Naive thymus-derived CD4-positive, alpha-beta T cell (primary cell): ENCODE measurements around the gene CA12. TPM values are rescaled to one million over a fixed set of nuclear protein-coding genes. Genes with fewer than 3 reads are reported as not detected.

ENCODE experiments used
- ATAC-seq: fragments of 150-1000 bp; cut with Tn5 transposase; 2 replicates; pipeline ENCODE4 v1.10.0; 2021; ENCODE audit warnings: mild to moderate bottlenecking, moderate library complexity
- CTCF ChIA-PET: fragments of 350-600 bp; sonication (Branson Sonifier 250); formaldehyde crosslinking; loops from one replicate; lab custom pipeline; 2021; ENCODE audit warnings: antibody characterized with exemption; lab: Charles Lee
- POLR2A ChIA-PET: fragments of 350-600 bp; sonication (Branson Sonifier 250); formaldehyde crosslinking; loops from one replicate; lab custom pipeline; 2021; ENCODE audit warnings: antibody characterized with exemption, inconsistent platforms; lab: Charles Lee
- DNase-seq, 9 donors: peaks; one replicate each; pipeline versions ENCODE4 v3.0.0 to v3.0.0-alpha.2; 2020 to 2022; ENCODE audit warnings: mixed read lengths in 1 of 9
- H3K27ac ChIP-seq: one replicate; pipeline ENCODE4 v1.7.0; 2013; ENCODE audit warnings: mild to moderate bottlenecking, low read depth, low read length, moderate library complexity
- H3K27me3 ChIP-seq, 2 donors: one replicate each; pipeline ENCODE4 v1.7.0; 2013; ENCODE audit warnings: low read length in 2 of 2, mild to moderate bottlenecking in 2 of 2, moderate library complexity in 2 of 2; ENCODE audit not compliant: control insufficient read depth in 2 of 2, insufficient read depth in 2 of 2
- H3K36me3 ChIP-seq, 3 experiments: 1 replicate in 2 of 3; 2 replicates in 1 of 3; pipeline ENCODE4 v1.7.0; 2013; ENCODE audit warnings: low read length in 3 of 3, mild to moderate bottlenecking in 3 of 3, moderate library complexity in 1 of 3; ENCODE audit not compliant: insufficient read depth in 3 of 3, control insufficient read depth in 2 of 3
- H3K4me1 ChIP-seq, 2 donors: one replicate each; pipeline ENCODE4 v1.7.0; 2013; ENCODE audit warnings: low read length in 2 of 2, mild to moderate bottlenecking in 2 of 2, moderate library complexity in 1 of 2; ENCODE audit not compliant: control insufficient read depth in 2 of 2, insufficient read depth in 2 of 2
- H3K4me3 ChIP-seq: 2 replicates; pipeline ENCODE4 v1.7.0; 2013; ENCODE audit warnings: mild to moderate bottlenecking, low read length
- H3K9me3 ChIP-seq, 3 experiments: 1 replicate in 2 of 3; 2 replicates in 1 of 3; pipeline ENCODE4 v1.7.0; 2013; ENCODE audit warnings: low read length in 3 of 3; ENCODE audit not compliant: control insufficient read depth in 2 of 3
- H3K27ac Mint-ChIP-seq, 9 donors: one replicate each; pipeline ENCODE4 v1.8.0; 2020 to 2022; ENCODE audit warnings: mixed read lengths in 9 of 9, mild to moderate bottlenecking in 8 of 9, moderate library complexity in 5 of 9, inconsistent platforms in 2 of 9
- H3K27me3 Mint-ChIP-seq, 5 donors: one replicate each; pipeline ENCODE4 v1.8.0; 2021 to 2022; ENCODE audit warnings: mixed read lengths in 5 of 5, mild to moderate bottlenecking in 1 of 5
- H3K36me3 Mint-ChIP-seq, 5 donors: one replicate each; pipeline ENCODE4 v1.8.0; 2020 to 2022; ENCODE audit warnings: mixed read lengths in 5 of 5, mild to moderate bottlenecking in 3 of 5, inconsistent platforms in 1 of 5
- H3K4me1 Mint-ChIP-seq, 7 donors: one replicate each; pipeline ENCODE4 v1.8.0; 2020 to 2022; ENCODE audit warnings: mixed read lengths in 7 of 7, mild to moderate bottlenecking in 3 of 7, inconsistent platforms in 1 of 7
- H3K4me3 Mint-ChIP-seq, 10 donors: one replicate each; pipeline ENCODE4 v1.8.0; 2020 to 2022; ENCODE audit warnings: mild to moderate bottlenecking in 10 of 10, mixed read lengths in 10 of 10, moderate library complexity in 6 of 10, inconsistent platforms in 2 of 10
- H3K9me3 Mint-ChIP-seq, 11 donors: one replicate each; pipeline ENCODE4 v1.8.0; 2020 to 2022; ENCODE audit warnings: mixed read lengths in 11 of 11, mild to moderate bottlenecking in 4 of 11, inconsistent platforms in 1 of 11, moderate library complexity in 1 of 11
- intact Hi-C, 2 donors: fragments of 100-400 bp; cut with micrococcal nuclease; formaldehyde crosslinking; loops; one replicate each; pipeline ENCODE4 v1.15.1; 2023
- polyA plus RNA-seq, 2 donors: library from polyadenylated mRNA; unstranded; fragments of 300-500 nt; fragmentation: Illumina TruSeq; gene quantifications; one replicate each; pipeline ENCODE4 v1.2.3, GENCODE V29; 2021
- total RNA-seq, 6 experiments: library from RNA in 5 of 6; stranded (reverse) in 5 of 6; gene quantifications; 1 replicate in 5 of 6; 2 replicates in 1 of 6; pipeline ENCODE4 v1.2.3 and lab custom pipeline; 2021 to 2026

Gene CA12
- total and polyA plus RNA-seq, 7 experiments from 2014 or later = 0.02 TPM; not detected in 6

- Mint-ChIP-seq H3K27ac (no peak overlapping the region), H3K9me3 (peaks cover 0 to 1% (median 0%) of the 10 kb centered on the region in 11 donors), H3K27me3 (peaks cover 0 to 10% (median 6%) of the 10 kb centered on the region in 5 donors), H3K4me1 (peaks cover 0 to 7% (median 0%) of the 10 kb centered on the region in 7 donors), H3K4me3 (no peak overlapping the region), H3K36me3 (no peaks in the 10 kb centered on the region)
- ChIA-PET CTCF (no interaction called here), POLR2A (interaction anchor here (0.6 kb wide), 1 partner anchor 1489 kb away, joined by 3 read pairs; no protein-coding TSS in a partner anchor)
- no peak overlapping the region for H3K27ac ChIP-seq
- no peak for ATAC-seq
- intact Hi-C loops = no loop called here
- no peaks in the 10 kb centered on the region for H3K27me3 ChIP-seq
- H3K9me3 ChIP-seq = no peaks in the 10 kb centered on the region
- no peaks in the 10 kb centered on the region for H3K4me1 ChIP-seq
- DNase-seq = no peak
- H3K4me3 ChIP-seq = no peak overlapping the region
- no peaks in the 10 kb centered on the region for H3K36me3 ChIP-seq
Observed at GRCh38 chr15:63367900-63368299, 13.7 kb downstream of the CA12 start.

GRCh38 chr15:63367390-63367789 is 14.3 kb downstream of the CA12 start:
- H3K27me3 Mint-ChIP-seq = peaks cover 0 to 11% (median 6%) of the 10 kb centered on the region in 5 donors
- ATAC-seq = no peak
- ChIA-PET CTCF (no interaction called here), POLR2A (no interaction called here)
- H3K9me3 ChIP-seq = no peaks in the 10 kb centered on the region
- no peak overlapping the region for H3K4me3 ChIP-seq
- intact Hi-C loops = no loop called here
- no peaks in the 10 kb centered on the region for H3K27me3 ChIP-seq
- peaks cover 0 to 3% (median 0%) of the 10 kb centered on the region in 7 donors for H3K4me1 Mint-ChIP-seq
- H3K36me3 ChIP-seq = no peaks in the 10 kb centered on the region
- no peak for DNase-seq
- no peaks in the 10 kb centered on the region for H3K4me1 ChIP-seq
- no peak overlapping the region for H3K27ac Mint-ChIP-seq
- peaks cover 0 to 1% (median 0%) of the 10 kb centered on the region in 11 donors for H3K9me3 Mint-ChIP-seq
- no peak overlapping the region for H3K4me3 Mint-ChIP-seq
- no peak overlapping the region for H3K27ac ChIP-seq
- H3K36me3 Mint-ChIP-seq = no peaks in the 10 kb centered on the region

GRCh38 chr15:63366451-63366850 is 15.2 kb downstream of the CA12 start:
- Mint-ChIP-seq H3K27ac (no peak overlapping the region), H3K4me1 (peaks cover 0 to under 1% (median 0%) of the 10 kb centered on the region in 7 donors), H3K9me3 (peaks cover 0 to 1% (median 0%) of the 10 kb centered on the region in 11 donors), H3K4me3 (no peak overlapping the region), H3K27me3 (peaks cover 0 to 15% (median 6%) of the 10 kb centered on the region in 5 donors), H3K36me3 (no peaks in the 10 kb centered on the region)
- H3K9me3 ChIP-seq = no peaks in the 10 kb centered on the region
- H3K27me3 ChIP-seq = no peaks in the 10 kb centered on the region
- CTCF ChIA-PET = no interaction called here
- H3K36me3 ChIP-seq = no peaks in the 10 kb centered on the region
- DNase-seq = no peak
- no peak overlapping the region for H3K27ac ChIP-seq
- POLR2A ChIA-PET = no interaction called here
- no peak overlapping the region for H3K4me3 ChIP-seq
- no peaks in the 10 kb centered on the region for H3K4me1 ChIP-seq
- intact Hi-C loops = no loop called here
- no peak for ATAC-seq

GRCh38 chr15:63365273-63365680 is 16.4 kb downstream of the CA12 start:
- POLR2A ChIA-PET = no interaction called here
- CTCF ChIA-PET = no interaction called here
- Mint-ChIP-seq H3K9me3 (peaks cover 0 to 1% (median 0%) of the 10 kb centered on the region in 11 donors), H3K4me3 (no peak overlapping the region), H3K36me3 (no peaks in the 10 kb centered on the region), H3K4me1 (no peaks in the 10 kb centered on the region), H3K27me3 (peaks cover 0 to 21% (median 6%) of the 10 kb centered on the region in 5 donors), H3K27ac (no peak overlapping the region)
- Histone ChIP-seq H3K4me1 (no peaks in the 10 kb centered on the region), H3K27ac (no peak overlapping the region), H3K9me3 (no peaks in the 10 kb centered on the region), H3K4me3 (no peak overlapping the region), H3K36me3 (no peaks in the 10 kb centered on the region), H3K27me3 (no peaks in the 10 kb centered on the region)
- intact Hi-C loops = no loop called here
- ATAC-seq = no peak
- no peak for DNase-seq

GRCh38 chr15:63364399-63365272 is 17.0 kb downstream of the CA12 start:
- POLR2A ChIA-PET = no interaction called here
- Mint-ChIP-seq H3K27ac (no peak overlapping the region), H3K27me3 (peaks cover 0 to 22% (median 6%) of the 10 kb centered on the region in 5 donors), H3K9me3 (peaks cover 0 to 1% (median 0%) of the 10 kb centered on the region in 11 donors), H3K4me1 (no peaks in the 10 kb centered on the region), H3K36me3 (no peaks in the 10 kb centered on the region), H3K4me3 (no peak overlapping the region)
- intact Hi-C loops = no loop called here
- Histone ChIP-seq H3K36me3 (no peaks in the 10 kb centered on the region), H3K27ac (no peak overlapping the region), H3K9me3 (no peaks in the 10 kb centered on the region), H3K4me3 (no peak overlapping the region), H3K4me1 (no peaks in the 10 kb centered on the region), H3K27me3 (no peaks in the 10 kb centered on the region)
- CTCF ChIA-PET = no interaction called here
- DNase-seq (no peak), ATAC-seq (no peak)

- no peak overlapping the region for H3K4me3 Mint-ChIP-seq
- ChIA-PET POLR2A (no interaction called here), CTCF (no interaction called here)
- no peak overlapping the region for H3K27ac ChIP-seq
- no peak for DNase-seq
- H3K36me3 ChIP-seq = no peaks in the 10 kb centered on the region
- H3K27me3 ChIP-seq = no peaks in the 10 kb centered on the region
- no peaks in the 10 kb centered on the region for H3K36me3 Mint-ChIP-seq
- H3K27me3 Mint-ChIP-seq = peaks cover 0 to 30% (median 14%) of the 10 kb centered on the region in 5 donors
- H3K4me1 ChIP-seq = no peaks in the 10 kb centered on the region
- H3K4me1 Mint-ChIP-seq = peaks cover 0 to 2% (median 0%) of the 10 kb centered on the region in 7 donors
- no peak for ATAC-seq
- peaks cover 0 to 1% (median 0%) of the 10 kb centered on the region in 11 donors for H3K9me3 Mint-ChIP-seq
- no peak overlapping the region for H3K27ac Mint-ChIP-seq
- no peaks in the 10 kb centered on the region for H3K9me3 ChIP-seq
- no peak overlapping the region for H3K4me3 ChIP-seq
- intact Hi-C loops = no loop called here
Observed at GRCh38 chr15:63363292-63363691, 18.4 kb downstream of the CA12 start.
